ENCODE data around the gene CFD. TPM values are rescaled to one million over a fixed set of nuclear protein-coding genes. Genes with fewer than 3 reads are reported as not detected.
"Not testable (repeated sequence)": the region's sequence is repeated elsewhere in the genome, so short reads cannot be mapped to it uniquely, and the experiment has no call there.

Gene CFD
- total RNA-seq, 2 donors from 2014 or later: 0.38 to 1.1 TPM

DNA sequence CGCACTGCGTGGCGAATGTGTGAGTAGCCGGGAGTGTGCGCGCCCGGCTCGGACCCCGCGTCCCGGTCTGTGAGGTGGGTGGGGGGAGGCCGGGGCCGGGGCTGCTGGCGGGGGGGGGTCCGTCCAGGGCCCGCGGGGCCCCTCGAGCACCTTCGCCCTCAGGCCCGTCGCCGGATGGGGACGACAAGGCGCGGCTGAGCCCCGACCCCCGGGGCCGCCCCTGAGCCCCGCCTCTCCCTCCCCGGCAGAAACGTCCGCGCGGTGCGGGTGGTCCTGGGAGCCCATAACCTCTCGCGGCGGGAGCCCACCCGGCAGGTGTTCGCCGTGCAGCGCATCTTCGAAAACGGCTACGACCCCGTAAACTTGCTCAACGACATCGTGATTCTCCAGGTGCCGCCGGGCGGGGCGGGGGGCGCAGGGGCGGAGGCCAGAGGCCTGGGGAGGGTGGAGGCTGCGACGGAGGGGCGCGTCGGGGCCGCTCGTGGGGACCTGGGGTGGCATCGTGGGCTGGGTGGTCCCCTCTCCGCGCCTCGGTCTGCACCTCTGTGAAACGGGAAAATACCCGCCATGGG, 6.4 kb upstream of the CFD start:
- 89 to 93% methylated on average over 32 to 67 of the region's 67 CpGs for WGBS, 2 experiments (ENCODE audit: insufficient coverage in 1 of 2, insufficient read length in 1 of 2)
- Mint-ChIP-seq H3K4me1 (no peaks in the 10 kb centered on the region), H3K27me3 (ENCODE audit: insufficient read depth) (peaks cover 8% of the 10 kb centered on the region), H3K4me3 (no peak overlapping the region), H3K9me3 (no peaks in the 10 kb centered on the region), H3K27ac (no peak overlapping the region), H3K36me3 (ENCODE audit: low read depth) (no peaks in the 10 kb centered on the region)
- Histone ChIP-seq H3K4me1 (ENCODE audit: control insufficient read depth, insufficient read depth, low read length) (no peaks in the 10 kb centered on the region), H3K4me3 (ENCODE audit: low read length) (no peak overlapping the region), H3K9me3 (ENCODE audit: control insufficient read depth, low read length) (no peaks in the 10 kb centered on the region), H3K9ac (ENCODE audit: extremely low read depth, low read length, poor library complexity, severe bottlenecking) (no peak overlapping the region), H3K27me3 (ENCODE audit: control insufficient read depth, insufficient read depth, low read length, poor library complexity, severe bottlenecking) (no peaks in the 10 kb centered on the region), H3K36me3 (ENCODE audit: control insufficient read depth, insufficient read depth, low read length) (no peaks in the 10 kb centered on the region), H3K27ac (ENCODE audit: low read depth, low read length) (no peak overlapping the region)
- DNase-seq: no peak
- TF ChIP-seq CTCF (conservative IDR thresholded peaks at IDR 0.05): no peak

DNA sequence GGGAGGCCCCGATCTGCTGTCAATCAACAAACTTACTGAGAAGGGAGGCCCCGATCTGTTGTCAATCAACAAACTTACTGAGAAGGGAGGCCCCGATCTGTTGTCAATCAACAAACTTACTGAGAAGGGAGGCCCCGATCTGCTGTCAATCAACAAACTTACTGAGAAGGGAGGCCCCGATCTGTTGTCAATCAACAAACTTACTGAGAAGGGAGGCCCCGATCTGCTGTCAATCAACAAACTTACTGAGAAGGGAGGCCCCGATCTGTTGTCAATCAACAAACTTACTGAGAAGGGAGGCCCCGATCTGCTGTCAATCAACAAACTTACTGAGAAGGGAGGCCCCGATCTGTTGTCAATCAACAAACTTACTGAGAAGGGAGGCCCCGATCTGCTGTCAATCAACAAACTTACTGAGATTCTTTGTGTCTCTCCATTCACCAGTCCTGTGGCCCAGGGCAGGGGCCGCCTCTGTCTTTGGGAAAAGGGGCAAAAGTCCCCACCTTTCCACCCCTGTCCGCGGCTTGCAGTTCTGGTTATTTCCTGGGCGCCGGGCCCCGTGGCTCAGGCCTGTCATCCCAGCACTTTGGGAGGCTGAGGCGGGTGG, 5.7 kb upstream of the CFD start:
- not testable (repeated sequence) for H3K27ac Mint-ChIP-seq; H3K36me3 ChIP-seq (ENCODE audit: control insufficient read depth, insufficient read depth, low read length); H3K9me3 Mint-ChIP-seq; H3K27ac ChIP-seq (ENCODE audit: low read depth, low read length); H3K27me3 ChIP-seq (ENCODE audit: control insufficient read depth, insufficient read depth, low read length, poor library complexity, severe bottlenecking); H3K4me3 ChIP-seq (ENCODE audit: low read length); H3K4me1 Mint-ChIP-seq; H3K4me1 ChIP-seq (ENCODE audit: control insufficient read depth, insufficient read depth, low read length); H3K4me3 Mint-ChIP-seq; DNase-seq; H3K36me3 Mint-ChIP-seq (ENCODE audit: low read depth); H3K9me3 ChIP-seq (ENCODE audit: control insufficient read depth, low read length); H3K9ac ChIP-seq (ENCODE audit: extremely low read depth, low read length, poor library complexity, severe bottlenecking)
- peaks cover 11% of the 10 kb centered on the region for H3K27me3 Mint-ChIP-seq (ENCODE audit: insufficient read depth)
- 80 to 97% methylated on average over 4 to 9 of the region's 17 CpGs for WGBS, 2 experiments (ENCODE audit: insufficient coverage in 1 of 2, insufficient read length in 1 of 2)

DNA sequence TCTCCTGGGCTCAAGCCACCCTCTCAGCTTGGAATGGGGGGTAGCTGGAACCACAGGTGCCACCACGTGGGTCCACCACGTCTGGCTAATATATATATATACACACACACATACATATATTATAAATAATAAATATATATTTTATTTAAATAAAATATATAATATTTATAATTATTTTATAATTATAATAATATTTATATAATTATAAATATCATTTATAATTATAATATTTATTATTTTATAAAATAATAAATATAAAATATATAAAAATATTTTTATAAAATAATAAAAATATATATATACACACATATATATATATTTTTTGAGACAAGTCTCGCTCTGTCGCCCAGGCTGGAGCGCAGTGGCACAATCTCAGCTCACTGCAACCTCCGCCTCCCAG, 4.9 kb upstream of the CFD start:
- Histone ChIP-seq H3K36me3 (ENCODE audit: control insufficient read depth, insufficient read depth, low read length) (no peaks in the 10 kb centered on the region), H3K4me1 (ENCODE audit: control insufficient read depth, insufficient read depth, low read length) (no peaks in the 10 kb centered on the region), H3K4me3 (ENCODE audit: low read length) (no peak overlapping the region), H3K27me3 (ENCODE audit: control insufficient read depth, insufficient read depth, low read length, poor library complexity, severe bottlenecking) (peaks cover 10% of the 10 kb centered on the region), H3K9me3 (ENCODE audit: control insufficient read depth, low read length) (no peaks in the 10 kb centered on the region), H3K27ac (ENCODE audit: low read depth, low read length) (no peak overlapping the region), H3K9ac (ENCODE audit: extremely low read depth, low read length, poor library complexity, severe bottlenecking) (no peak overlapping the region)
- Mint-ChIP-seq H3K9me3 (no peaks in the 10 kb centered on the region), H3K27ac (no peak overlapping the region), H3K4me3 (no peak overlapping the region), H3K36me3 (ENCODE audit: low read depth) (no peaks in the 10 kb centered on the region), H3K4me1 (no peaks in the 10 kb centered on the region), H3K27me3 (ENCODE audit: insufficient read depth) (peaks cover 17% of the 10 kb centered on the region)
- 96 to 100% methylated on average over 1 to 4 of the region's 6 CpGs for WGBS, 2 experiments (ENCODE audit: insufficient coverage in 1 of 2, insufficient read length in 1 of 2)
- DNase-seq: no peak
- TF ChIP-seq CTCF (conservative IDR thresholded peaks at IDR 0.05): no peak
